ENCODE results near the gene SERPINE1.

DNA sequence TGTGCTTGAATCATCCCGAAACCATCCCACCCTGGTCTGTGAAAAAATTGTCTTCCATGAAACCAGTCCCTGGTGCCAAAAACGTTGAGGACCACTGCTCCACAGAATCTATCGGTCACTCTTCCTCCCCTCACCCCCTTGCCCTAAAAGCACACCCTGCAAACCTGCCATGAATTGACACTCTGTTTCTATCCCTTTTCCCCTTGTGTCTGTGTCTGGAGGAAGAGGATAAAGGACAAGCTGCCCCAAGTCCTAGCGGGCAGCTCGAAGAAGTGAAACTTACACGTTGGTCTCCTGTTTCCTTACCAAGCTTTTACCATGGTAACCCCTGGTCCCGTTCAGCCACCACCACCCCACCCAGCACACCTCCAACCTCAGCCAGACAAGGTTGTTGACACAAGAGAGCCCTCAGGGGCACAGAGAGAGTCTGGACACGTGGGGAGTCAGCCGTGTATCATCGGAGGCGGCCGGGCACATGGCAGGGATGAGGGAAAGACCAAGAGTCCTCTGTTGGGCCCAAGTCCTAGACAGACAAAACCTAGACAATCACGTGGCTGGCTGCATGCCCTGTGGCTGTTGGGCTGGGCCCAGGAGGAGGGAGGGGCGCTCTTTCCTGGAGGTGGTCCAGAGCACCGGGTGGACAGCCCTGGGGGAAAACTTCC lies 784 bp upstream of the SERPINE1 start:
- TF ChIP-seq, protein P1, sequence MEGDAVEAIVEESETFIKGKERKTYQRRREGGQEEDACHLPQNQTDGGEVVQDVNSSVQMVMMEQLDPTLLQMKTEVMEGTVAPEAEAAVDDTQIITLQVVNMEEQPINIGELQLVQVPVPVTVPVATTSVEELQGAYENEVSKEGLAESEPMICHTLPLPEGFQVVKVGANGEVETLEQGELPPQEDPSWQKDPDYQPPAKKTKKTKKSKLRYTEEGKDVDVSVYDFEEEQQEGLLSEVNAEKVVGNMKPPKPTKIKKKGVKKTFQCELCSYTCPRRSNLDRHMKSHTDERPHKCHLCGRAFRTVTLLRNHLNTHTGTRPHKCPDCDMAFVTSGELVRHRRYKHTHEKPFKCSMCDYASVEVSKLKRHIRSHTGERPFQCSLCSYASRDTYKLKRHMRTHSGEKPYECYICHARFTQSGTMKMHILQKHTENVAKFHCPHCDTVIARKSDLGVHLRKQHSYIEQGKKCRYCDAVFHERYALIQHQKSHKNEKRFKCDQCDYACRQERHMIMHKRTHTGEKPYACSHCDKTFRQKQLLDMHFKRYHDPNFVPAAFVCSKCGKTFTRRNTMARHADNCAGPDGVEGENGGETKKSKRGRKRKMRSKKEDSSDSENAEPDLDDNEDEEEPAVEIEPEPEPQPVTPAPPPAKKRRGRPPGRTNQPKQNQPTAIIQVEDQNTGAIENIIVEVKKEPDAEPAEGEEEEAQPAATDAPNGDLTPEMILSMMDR (IDR thresholded peaks at IDR 0.05) = no peak
- no peak for TF ChIP-seq POLR2A (IDR thresholded peaks at IDR 0.05)

Measured in thyroid gland (tissue), 4 donors.